ENCODE results near the gene CYLD.

CYLD gene

GRCh38 chr16:50846511-50846910, 104.6 kb downstream of the CYLD start:
- no peak for DNase-seq (ENCODE audit: low spot score)

GRCh38 chr16:50847166-50847565, 105.3 kb downstream of the CYLD start:
- no peak for DNase-seq (ENCODE audit: low spot score)

- no peak for DNase-seq (ENCODE audit: low spot score)
Measured at GRCh38 chr16:50848755-50849514, 107.0 kb downstream of the CYLD start.
